Stimulated activated CD4-positive, alpha-beta T cell treated with anti-CD3 and anti-CD28 coated beads, Interleukin-12 subunit alpha, Interleukin-12 subunit beta, amount 100 ng/mL, for 4 hours (primary cell): ENCODE measurements around the gene ZBTB17.

Experiments
- DNase-seq: peaks from one replicate; pipeline ENCODE4 v3.0.0-alpha.2; 2020

The ZBTB17 gene

GRCh38 chr1:15946571-15947381, 29.1 kb downstream of the ZBTB17 start:
- DNase-seq, result no peak

- DNase-seq, result no peak
These were observed 30.0 kb downstream of the ZBTB17 start for GRCh38 chr1:15945832-15946448.

- no peak for DNase-seq
These were observed 30.7 kb downstream of the ZBTB17 start for GRCh38 chr1:15945011-15945831.

GRCh38 chr1:15944308-15945010, 31.4 kb downstream of the ZBTB17 start:
- no peak for DNase-seq

- DNase-seq, result no peak
These were observed 32.0 kb downstream of the ZBTB17 start for GRCh38 chr1:15943992-15944307.

- no peak for DNase-seq
These were observed 32.4 kb downstream of the ZBTB17 start for GRCh38 chr1:15943328-15943991.

- no peak for DNase-seq
These were observed 33.1 kb downstream of the ZBTB17 start for GRCh38 chr1:15942661-15943327.

- no peak for DNase-seq
These were observed 33.8 kb downstream of the ZBTB17 start for GRCh38 chr1:15941899-15942660.

GRCh38 chr1:15941044-15941840, 34.7 kb downstream of the ZBTB17 start:
- no peak for DNase-seq

- DNase-seq, result no peak
These were observed 35.5 kb downstream of the ZBTB17 start for GRCh38 chr1:15940110-15941043.

- DNase-seq, result no peak
These were observed 36.5 kb downstream of the ZBTB17 start for GRCh38 chr1:15939181-15940109.

GRCh38 chr1:15938628-15939161, 37.2 kb downstream of the ZBTB17 start:
- DNase-seq, result no peak

GRCh38 chr1:15937706-15938168, 38.2 kb downstream of the ZBTB17 start:
- DNase-seq, result no peak

GRCh38 chr1:15937146-15937545, 38.8 kb downstream of the ZBTB17 start:
- DNase-seq, result no peak

GRCh38 chr1:15936025-15936424, 39.9 kb downstream of the ZBTB17 start:
- DNase-seq, result no peak

GRCh38 chr1:15935056-15935950, 40.6 kb downstream of the ZBTB17 start:
- no peak for DNase-seq
